HepG2 (cell line): Measurements from ENCODE around the gene PCYT2. TPM values are rescaled to one million over a fixed set of nuclear protein-coding genes. Genes with fewer than 3 reads are reported as not detected.
A peak's percentile ranks its signal among the peaks of the same experiment; 100 is the strongest.

Source experiments
- ARNT2 ChIP-seq: sonication (generic); formaldehyde crosslinking; IDR thresholded peaks from 2 replicates; pipeline ENCODE4 v1.8.0; 2022; ENCODE audit warnings: mild to moderate bottlenecking, low read depth, missing genetic modification reagents, moderate library complexity
- DNMT3B ChIP-seq: conservative IDR thresholded peaks from 2 replicates; pipeline ENCODE4 v1.6.1; 2016; ENCODE audit warnings: missing biosample characterization, control low read depth
- HNRNPLL ChIP-seq: fragments of 200-400 bp; formaldehyde crosslinking; IDR thresholded peaks from 2 replicates; pipeline ENCODE4 v1.6.1; 2017; ENCODE audit warnings: mild to moderate bottlenecking, low read depth, low read length; ENCODE audit not compliant: poor library complexity, severe bottlenecking
- IRF1 ChIP-seq: sonication (generic); formaldehyde crosslinking; IDR thresholded peaks from 2 replicates; pipeline ENCODE4 v1.4.0; 2020; ENCODE audit warnings: low read depth, mild to moderate bottlenecking, missing genetic modification reagents
- JUNB ChIP-seq: sonication (generic); formaldehyde crosslinking; IDR thresholded peaks from 2 replicates; pipeline ENCODE4 v1.8.0; 2022; ENCODE audit warnings: missing genetic modification reagents, mild to moderate bottlenecking, borderline replicate concordance
- NFIB ChIP-seq: sonication (generic); formaldehyde crosslinking; IDR thresholded peaks from 2 replicates; pipeline ENCODE4 v1.9.0; 2021; ENCODE audit warnings: missing genetic modification reagents, mild to moderate bottlenecking, borderline replicate concordance
- PHF8 ChIP-seq: sonication (generic); formaldehyde crosslinking; IDR thresholded peaks from 2 replicates; pipeline ENCODE4 v1.5.0; 2020; ENCODE audit warnings: missing genetic modification reagents
- PRDM15 ChIP-seq: sonication (generic); formaldehyde crosslinking; IDR thresholded peaks from 2 replicates; pipeline ENCODE4 v1.4.0; 2020; ENCODE audit warnings: missing genetic modification reagents
- REL ChIP-seq: sonication (generic); formaldehyde crosslinking; conservative IDR thresholded peaks from 2 replicates; pipeline ENCODE4 v1.8.0; 2022; ENCODE audit warnings: mild to moderate bottlenecking, missing genetic modification reagents, moderate library complexity
- SALL1 ChIP-seq: sonication (generic); formaldehyde crosslinking; IDR thresholded peaks from 2 replicates; pipeline ENCODE4 v1.8.0; 2022; ENCODE audit warnings: mild to moderate bottlenecking, missing genetic modification reagents
- SKI ChIP-seq: fragments of 450-650 bp; IDR thresholded peaks from one replicate; pipeline ENCODE4 v1.6.1; 2018; ENCODE audit warnings: mild to moderate bottlenecking; ENCODE audit not compliant: partially characterized antibody
- SMARCC2 ChIP-seq: fragments of 450-650 bp; IDR thresholded peaks from 2 replicates; pipeline ENCODE4 v1.6.1; 2017; ENCODE audit warnings: antibody characterized with exemption, mild to moderate bottlenecking
- SRSF4 ChIP-seq: fragments of 200-400 bp; formaldehyde crosslinking; IDR thresholded peaks from one replicate; pipeline ENCODE4 v1.6.1; 2018; ENCODE audit warnings: mild to moderate bottlenecking, low read depth, low read length, moderate library complexity; ENCODE audit not compliant: poor library complexity, severe bottlenecking
- TCF7L2 ChIP-seq: IDR thresholded peaks from 2 replicates; pipeline ENCODE4 v1.6.1; 2011; ENCODE audit warnings: mild to moderate bottlenecking, low read depth, low read length, moderate library complexity
- TOE1 ChIP-seq: sonication (generic); formaldehyde crosslinking; IDR thresholded peaks from 2 replicates; pipeline ENCODE4 v1.4.0; 2020; ENCODE audit warnings: mild to moderate bottlenecking, missing genetic modification reagents
- ZBTB1 ChIP-seq: sonication (generic); formaldehyde crosslinking; IDR thresholded peaks from 2 replicates; pipeline ENCODE4 v1.4.0; 2020; ENCODE audit warnings: missing genetic modification reagents, borderline replicate concordance
- ZFP1 ChIP-seq: IDR thresholded peaks from 2 replicates; pipeline ENCODE4 v1.6.1; 2016
- ZGPAT ChIP-seq: IDR thresholded peaks from 2 replicates; pipeline ENCODE4 v1.6.1; 2016; ENCODE audit warnings: mild to moderate bottlenecking
- ZNF10 ChIP-seq: sonication (generic); formaldehyde crosslinking; IDR thresholded peaks from 2 replicates; pipeline ENCODE4 v1.4.0; 2020; ENCODE audit warnings: mild to moderate bottlenecking, low read depth, missing genetic modification reagents, borderline replicate concordance
- ZNF33B ChIP-seq: sonication (generic); formaldehyde crosslinking; IDR thresholded peaks from 2 replicates; pipeline ENCODE4 v1.5.1; 2020; ENCODE audit warnings: mild to moderate bottlenecking, missing genetic modification reagents
- ZNF446 ChIP-seq: sonication (generic); formaldehyde crosslinking; IDR thresholded peaks from 2 replicates; pipeline ENCODE4 v1.5.0; 2020; ENCODE audit warnings: mild to moderate bottlenecking, missing genetic modification reagents
- ZNF484 ChIP-seq: sonication (generic); formaldehyde crosslinking; IDR thresholded peaks from 2 replicates; pipeline ENCODE4 v1.5.1; 2020; ENCODE audit warnings: mild to moderate bottlenecking, low read depth, missing genetic modification reagents, borderline replicate concordance
- ZNF792 ChIP-seq: IDR thresholded peaks from 2 replicates; pipeline ENCODE4 v1.6.1; 2016
- ZNF879 ChIP-seq: sonication (generic); formaldehyde crosslinking; IDR thresholded peaks from 2 replicates; pipeline ENCODE4 v1.8.1; 2023; ENCODE audit warnings: missing genetic modification reagents
- polyA plus RNA-seq, 8 experiments: library from polyadenylated mRNA; depleted of rRNA in 3 of 8; stranded (reverse) in 7 of 8; unstranded in 1 of 8; fragments of >200 nt; fragmentation: Illumina TruSeq in 4 of 8; extraction: Trizol in 4 of 8; gene quantifications; 2 replicates each; pipeline versions ENCODE4 v1.2.1 to v1.2.3, GENCODE V29; 2011 to 2016; ENCODE audit warnings: low read depth in 4 of 8, missing spikeins in 1 of 8, mixed read lengths in 1 of 8; ENCODE audit not compliant: insufficient read depth in 1 of 8
- total RNA-seq, 5 experiments: library from RNA; depleted of rRNA; stranded (reverse); fragments of >200 nt; fragmentation: Illumina TruSeq; extraction: Trizol; gene quantifications; 2 replicates each; pipeline ENCODE4 v1.2.3, GENCODE V29; 2016; ENCODE audit warnings: low read depth in 1 of 5

The PCYT2 gene
- total and polyA plus RNA-seq, 2 of the 13 experiments (the other 11 are each of a cell fraction or from before 2014, with no cell fraction given): 147 to 297 TPM

GRCh38 chr17:81960130-81960958, 49.1 kb upstream of the PCYT2 start (continued):
- TF ChIP-seq ZNF33B (CRISPR knock-in tag) (peak; percentile 81; the same call in 1 of the 2 replicates), SALL1 (peak; percentile 32; the same call in 1 of the 2 replicates), ZGPAT (CRISPR knock-in tag) (peak; percentile 8; the same call in 1 of the 2 replicates), IRF1 (CRISPR knock-in tag) (no peak), JUNB (no peak), TOE1 (CRISPR knock-in tag) (no peak), ZNF879 (CRISPR knock-in tag) (peak; percentile 50; the same call in 1 of the 2 replicates), ZNF446 (CRISPR knock-in tag) (peak; percentile 81; the same call in 1 of the 2 replicates), ARNT2 (CRISPR knock-in tag) (0 out of 2 replicates have a peak, but pooled peaks have one; percentile 8), TCF7L2 (no peak), DNMT3B (CRISPR knock-in tag) (peak; percentile 69; the same call in 1 of the 2 replicates), ZNF792 (no peak), PHF8 (CRISPR knock-in tag) (peak; percentile 28; the same call in 1 of the 2 replicates), REL (CRISPR knock-in tag) (peak; percentile 67; the same call in 1 of the 2 replicates), SRSF4 (peak; percentile 84), ZNF10 (CRISPR knock-in tag) (no peak), ZBTB1 (no peak), NFIB (CRISPR knock-in tag) (no peak), HNRNPLL (peak; percentile 25), ZFP1 (CRISPR knock-in tag) (no peak), SMARCC2 (no peak), SKI (no peak), ZNF484 (CRISPR knock-in tag) (no peak), PRDM15 (no peak)
